HuH-7.5 (cell line): ENCODE measurements around the gene IL13RA2.

Source experiments
- DNase-seq: peaks from one replicate; pipeline ENCODE4 v3.0.0; 2011; ENCODE audit warnings: low spot score

Gene IL13RA2

DNA sequence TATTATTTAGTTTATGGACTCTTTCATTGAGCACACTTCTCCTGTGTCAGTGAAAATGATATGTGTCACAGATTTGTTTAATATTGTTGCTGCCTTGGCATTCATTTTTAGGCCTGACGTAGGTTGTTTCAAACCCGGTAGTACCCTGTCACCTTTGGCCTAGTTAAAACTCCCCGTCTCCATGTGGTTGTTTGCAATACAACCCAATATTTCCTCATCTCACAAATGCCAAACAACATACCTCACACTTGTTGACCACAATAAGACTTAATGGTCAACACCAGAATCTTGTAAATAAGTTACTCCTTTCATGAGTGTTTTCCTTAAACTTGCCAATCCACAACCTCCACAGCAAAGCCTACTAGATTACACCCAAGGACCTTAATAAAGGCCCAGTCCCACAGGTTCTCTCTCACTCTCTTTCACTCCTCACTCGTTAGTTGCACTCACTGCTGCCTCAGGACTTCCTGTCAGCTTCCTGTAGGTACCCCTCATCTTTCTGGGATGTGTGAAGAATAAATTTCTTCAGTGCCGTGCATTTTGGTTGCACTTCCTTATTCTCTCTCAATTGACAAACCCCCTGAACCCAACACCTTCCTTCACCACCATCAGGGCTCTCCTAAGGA is 31.3 kb downstream of the IL13RA2 start:
- DNase-seq = no peak

DNA sequence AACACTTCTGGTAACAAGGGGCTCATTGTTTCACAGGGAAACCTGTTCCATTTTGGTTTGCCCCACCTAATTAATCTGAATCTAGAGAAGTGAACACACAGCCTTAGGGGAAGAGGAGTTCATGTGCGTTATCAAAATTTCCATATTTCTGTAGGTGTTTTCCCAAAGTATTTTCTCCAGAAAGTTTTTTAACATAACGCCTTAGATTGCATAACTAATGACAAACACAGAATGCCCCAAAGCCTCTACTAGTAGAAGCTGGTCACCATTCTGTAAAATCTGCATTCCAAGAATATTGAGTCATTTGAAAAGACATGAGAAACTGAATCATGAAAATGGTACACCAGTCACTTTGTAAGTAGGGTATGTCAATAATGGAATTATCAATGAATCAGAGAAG is 41.1 kb downstream of the IL13RA2 start:
- DNase-seq = no peak

DNA sequence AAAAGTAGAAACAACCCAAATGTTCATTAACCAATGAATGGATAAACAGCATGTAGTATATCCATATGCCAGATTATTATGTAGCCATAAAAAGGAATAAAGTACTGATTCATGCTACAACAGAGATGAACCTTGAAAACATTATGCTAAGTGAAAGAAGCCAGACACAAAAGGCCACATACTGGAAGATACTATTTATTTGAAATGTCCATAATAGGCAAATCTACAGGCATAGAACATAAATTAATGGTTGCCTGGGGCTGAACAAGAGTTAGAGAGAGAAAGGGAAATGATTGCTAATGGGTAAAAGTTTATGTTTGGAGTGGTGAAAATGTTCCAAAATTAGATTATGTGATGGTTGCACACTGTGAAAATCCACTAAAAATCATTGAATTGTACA is 44.4 kb downstream of the IL13RA2 start:
- no peak for DNase-seq

DNA sequence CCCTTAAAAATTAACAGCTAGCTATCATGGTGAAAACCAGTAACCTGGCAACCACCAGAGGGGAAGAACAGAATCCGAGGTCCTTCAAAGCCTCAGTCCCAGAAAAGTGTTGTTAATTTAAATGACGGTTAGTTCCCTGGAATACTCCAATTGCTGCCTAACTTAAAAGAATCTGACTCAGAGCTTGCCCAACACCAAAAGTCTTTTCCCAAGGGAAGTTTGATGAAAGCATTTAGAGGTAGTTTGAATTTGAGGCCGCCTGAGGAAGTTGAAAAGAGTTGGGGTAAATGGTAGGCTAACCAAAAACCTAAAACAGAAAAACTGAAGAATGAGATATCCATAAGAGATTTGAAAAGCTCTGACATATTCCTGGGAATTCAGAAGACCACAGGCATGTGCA is 46.6 kb downstream of the IL13RA2 start:
- DNase-seq = no peak

DNA sequence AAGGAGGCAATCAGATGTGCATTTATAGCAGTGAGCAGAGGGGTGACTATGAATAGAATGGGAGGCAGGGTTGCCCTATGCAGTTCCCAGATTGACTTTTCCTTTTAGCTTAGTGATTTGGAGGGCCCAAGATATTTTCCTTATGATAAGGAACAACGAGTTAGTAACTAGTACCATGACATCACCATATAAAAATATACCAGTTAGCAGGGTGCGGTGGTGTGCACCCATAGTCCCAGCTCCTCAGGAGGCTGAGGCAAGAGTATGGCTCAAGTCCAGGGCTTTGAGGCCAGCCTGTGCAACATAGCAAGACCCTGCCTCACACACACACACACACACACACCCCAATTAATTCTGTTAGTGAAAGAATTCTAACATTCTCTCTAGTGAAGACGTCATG is 53.0 kb downstream of the IL13RA2 start:
- DNase-seq = no peak

DNA sequence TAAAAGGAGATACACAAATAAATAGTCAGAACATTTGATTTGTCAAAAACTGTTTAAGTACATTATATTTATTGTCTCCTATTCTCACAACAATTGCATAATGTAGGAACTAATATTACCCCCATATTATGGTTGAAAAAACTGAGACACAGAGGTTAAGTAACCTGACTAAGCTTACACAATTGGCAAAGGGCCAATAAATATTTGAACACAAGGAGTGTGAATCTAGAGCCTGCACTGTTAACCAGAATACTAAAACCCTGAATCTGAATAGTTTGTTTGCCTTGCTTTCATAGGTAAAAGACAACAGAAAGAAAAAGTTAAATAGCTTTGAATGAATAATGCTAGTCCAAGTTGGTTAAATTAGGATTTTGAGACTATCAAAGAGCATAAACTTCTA is 55.2 kb downstream of the IL13RA2 start:
- DNase-seq = no peak

DNA sequence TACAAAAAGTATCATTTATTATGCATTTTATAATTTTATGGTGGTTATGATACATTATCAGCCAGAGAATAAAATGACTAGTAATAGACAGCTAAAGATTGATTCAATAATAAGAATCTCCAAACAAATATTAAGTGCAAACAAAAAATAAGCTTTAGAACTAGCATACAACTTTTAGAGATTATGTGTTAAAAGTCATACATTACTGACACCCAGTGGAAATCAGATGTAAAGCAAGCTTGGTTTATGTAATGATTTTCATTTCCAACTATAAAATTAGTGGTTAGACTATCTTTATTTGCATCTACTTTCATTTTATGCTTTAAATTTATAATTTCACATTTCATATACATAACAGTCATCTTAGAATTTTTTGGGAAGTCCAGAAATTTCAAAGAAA is 57.7 kb downstream of the IL13RA2 start:
- DNase-seq = peak; percentile 2
